Neuron (in vitro differentiated cells): ENCODE results near the gene CEP97.
"Not testable (repeated sequence)": the region's sequence is repeated elsewhere in the genome, so short reads cannot be mapped to it uniquely, and the experiment has no call there.

Experiments
- H2AFZ ChIP-seq: one replicate; pipeline ENCODE4 v1.6.1; 2013; ENCODE audit warnings: low read depth, mild to moderate bottlenecking, inconsistent platforms, low read length, moderate library complexity
- H3K27me3 ChIP-seq: one replicate; pipeline ENCODE4 v1.6.1; 2013; ENCODE audit warnings: low read length; ENCODE audit not compliant: insufficient read depth
- H3K36me3 ChIP-seq: one replicate; pipeline ENCODE4 v1.6.1; 2013; ENCODE audit warnings: low read length; ENCODE audit not compliant: insufficient read depth
- H3K4me1 ChIP-seq: one replicate; pipeline ENCODE4 v1.6.1; 2013; ENCODE audit warnings: low read length; ENCODE audit not compliant: insufficient read depth
- H3K4me3 ChIP-seq: 2 replicates; pipeline ENCODE4 v1.5.1; 2013; ENCODE audit warnings: mild to moderate bottlenecking, low read length, moderate library complexity
- H3K9me3 ChIP-seq: one replicate; pipeline ENCODE4 v1.6.1; 2013; ENCODE audit warnings: low read length

The CEP97 gene

GRCh38 chr3:101758224-101758623 is 33.8 kb downstream of the CEP97 start:
- H3K9me3 ChIP-seq: no peaks in the 10 kb centered on the region
- H3K4me1 ChIP-seq: no peaks in the 10 kb centered on the region
- peaks cover 82% of the 10 kb centered on the region for H3K36me3 ChIP-seq
- H3K27me3 ChIP-seq: no peaks in the 10 kb centered on the region
- H3K4me3 ChIP-seq: no peak overlapping the region
- H2AFZ ChIP-seq: no peak overlapping the region

GRCh38 chr3:101762041-101762646 is 37.7 kb downstream of the CEP97 start:
- no peaks in the 10 kb centered on the region for H3K9me3 ChIP-seq
- H3K27me3 ChIP-seq: no peaks in the 10 kb centered on the region
- H2AFZ ChIP-seq: no peak overlapping the region
- H3K4me3 ChIP-seq: no peak overlapping the region
- peaks cover 75% of the 10 kb centered on the region for H3K36me3 ChIP-seq
- no peaks in the 10 kb centered on the region for H3K4me1 ChIP-seq

GRCh38 chr3:101777745-101778281 is 53.4 kb downstream of the CEP97 start:
- H3K4me3 ChIP-seq, H2AFZ ChIP-seq, H3K9me3 ChIP-seq, H3K27me3 ChIP-seq, H3K36me3 ChIP-seq: not testable (repeated sequence)
- H3K4me1 ChIP-seq: peaks cover 30% of the 10 kb centered on the region

GRCh38 chr3:101778385-101779046 is 54.1 kb downstream of the CEP97 start:
- H3K4me3 ChIP-seq: peak overlapping the region; percentile 56
- H3K27me3 ChIP-seq: no peaks in the 10 kb centered on the region
- peaks cover 4% of the 10 kb centered on the region for H3K36me3 ChIP-seq
- H3K4me1 ChIP-seq: peaks cover 30% of the 10 kb centered on the region
- no peaks in the 10 kb centered on the region for H3K9me3 ChIP-seq
- H2AFZ ChIP-seq: peak overlapping the region; percentile 91

GRCh38 chr3:101779047-101779821 is 54.8 kb downstream of the CEP97 start, which contains the start of gene NXPE3:
Gene NXPE3 (plus strand): TSS chr3:101779211. CDS start chr3:101785597, 6,386 bp downstream.
- Histone ChIP-seq H3K4me1 (peaks cover 30% of the 10 kb centered on the region), H2AFZ (peak within 1 kb of the TSS; percentile 91), H3K4me3 (peak within 1 kb of the TSS; percentile 56), H3K27me3 (no peaks in the 10 kb centered on the region), H3K36me3 (peaks cover 9% of the 10 kb centered on the region), H3K9me3 (no peaks in the 10 kb centered on the region)

- peaks cover 30% of the 10 kb centered on the region for H3K4me1 ChIP-seq
- H3K4me3 ChIP-seq: peak overlapping the region; percentile 56
- no peaks in the 10 kb centered on the region for H3K27me3 ChIP-seq
- peak overlapping the region; percentile 91 for H2AFZ ChIP-seq
- peaks cover 15% of the 10 kb centered on the region for H3K36me3 ChIP-seq
- H3K9me3 ChIP-seq: no peaks in the 10 kb centered on the region
Observed at GRCh38 chr3:101779822-101780381, 55.5 kb downstream of the CEP97 start.

GRCh38 chr3:101780661-101781060 is 56.2 kb downstream of the CEP97 start:
- Histone ChIP-seq H3K36me3 (peaks cover 20% of the 10 kb centered on the region), H3K27me3 (no peaks in the 10 kb centered on the region), H3K4me1 (peaks cover 30% of the 10 kb centered on the region), H2AFZ (peak overlapping the region; percentile 91), H3K4me3 (peak overlapping the region; percentile 56), H3K9me3 (no peaks in the 10 kb centered on the region)

- no peak overlapping the region for H2AFZ ChIP-seq
- H3K9me3 ChIP-seq: no peaks in the 10 kb centered on the region
- no peaks in the 10 kb centered on the region for H3K27me3 ChIP-seq
- H3K36me3 ChIP-seq: peaks cover 25% of the 10 kb centered on the region
- peak overlapping the region; percentile 56 for H3K4me3 ChIP-seq
- peaks cover 30% of the 10 kb centered on the region for H3K4me1 ChIP-seq
Observed at GRCh38 chr3:101781166-101781565, 56.8 kb downstream of the CEP97 start.

GRCh38 chr3:101784855-101785613 is 60.6 kb downstream of the CEP97 start:
- Histone ChIP-seq H3K9me3 (no peaks in the 10 kb centered on the region), H3K4me1 (peaks cover 21% of the 10 kb centered on the region), H3K36me3 (peaks cover 49% of the 10 kb centered on the region), H3K27me3 (no peaks in the 10 kb centered on the region), H3K4me3 (no peak overlapping the region), H2AFZ (no peak overlapping the region)

- Histone ChIP-seq H3K9me3 (peaks cover 11% of the 10 kb centered on the region), H3K36me3 (peaks cover 29% of the 10 kb centered on the region), H3K27me3 (no peaks in the 10 kb centered on the region), H2AFZ (no peak overlapping the region), H3K4me1 (no peaks in the 10 kb centered on the region), H3K4me3 (no peak overlapping the region)
Observed at GRCh38 chr3:101791778-101792177, 67.4 kb downstream of the CEP97 start.

- peaks cover 4% of the 10 kb centered on the region for H3K36me3 ChIP-seq
- no peak overlapping the region for H3K4me3 ChIP-seq
- peaks cover 8% of the 10 kb centered on the region for H3K9me3 ChIP-seq
- H2AFZ ChIP-seq: no peak overlapping the region
- no peaks in the 10 kb centered on the region for H3K4me1 ChIP-seq
- no peaks in the 10 kb centered on the region for H3K27me3 ChIP-seq
Observed at GRCh38 chr3:101796077-101796680, 71.8 kb downstream of the CEP97 start.

- no peaks in the 10 kb centered on the region for H3K4me1 ChIP-seq
- H3K36me3 ChIP-seq: peaks cover 11% of the 10 kb centered on the region
- H3K27me3 ChIP-seq: no peaks in the 10 kb centered on the region
- H2AFZ ChIP-seq: no peak overlapping the region
- H3K9me3 ChIP-seq: no peaks in the 10 kb centered on the region
- H3K4me3 ChIP-seq: no peak overlapping the region
Observed at GRCh38 chr3:101801174-101801573, 76.8 kb downstream of the CEP97 start.
